ENCODE data around the gene RBM3. TPM values are rescaled to one million over a fixed set of nuclear protein-coding genes. Genes with fewer than 3 reads are reported as not detected.

RBM3 gene
- polyA plus RNA-seq, 1 of the 3 experiments (the other 2 are of a cell fraction), result 183 TPM

DNA sequence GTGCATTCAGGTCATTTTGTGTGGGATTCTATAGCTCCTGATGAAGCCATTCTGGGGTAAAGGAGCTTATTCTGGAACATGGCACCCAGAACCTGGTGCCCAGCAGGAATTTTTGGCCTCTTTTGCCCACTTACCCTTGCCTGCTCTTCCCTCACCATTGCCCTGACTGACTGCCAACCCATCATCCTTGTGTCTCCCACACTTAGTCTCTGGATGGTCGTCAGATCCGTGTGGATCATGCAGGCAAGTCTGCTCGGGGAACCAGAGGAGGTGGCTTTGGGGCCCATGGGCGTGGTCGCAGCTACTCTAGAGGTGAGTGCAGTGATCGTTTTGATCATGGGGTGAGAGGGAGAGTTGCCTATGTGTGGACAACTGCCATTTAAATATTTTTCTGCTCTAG is 1.8 kb downstream of the RBM3 start (continued):
- no peak for TF ChIP-seq PBX3 (IDR thresholded peaks at IDR 0.05)
- TF ChIP-seq REST (IDR thresholded peaks at IDR 0.05; ENCODE audit: low read depth, low read length), result no peak

GRCh38 chrX:48578661-48579128 is 4.4 kb downstream of the RBM3 start:
- no peak overlapping the region for H3K27ac ChIP-seq (ENCODE audit: low read depth in 2 of 2, low read length in 1 of 2)
- peaks cover 24% of the 10 kb centered on the region for H3K79me2 ChIP-seq (ENCODE audit: insufficient read depth)
- H3K4me1 ChIP-seq (ENCODE audit: control insufficient read depth in 1 of 2, insufficient read depth in 2 of 2, low read depth in 1 of 2, low read length in 1 of 2), result peaks cover 0 to 11% of the 10 kb centered on the region in 2 experiments; a peak in 2 of 4 replicates
- H3K9me3 ChIP-seq, result no peaks in the 10 kb centered on the region
- no peak overlapping the region for H3K9ac ChIP-seq
- peaks cover 28% of the 10 kb centered on the region for H3F3A ChIP-seq (replicated peaks; ENCODE audit: insufficient read depth)
- no peaks in the 10 kb centered on the region for H3K9me2 ChIP-seq
- no peak for DNase-seq
- H3K36me3 ChIP-seq (replicated peaks in 1 of 2; ENCODE audit: control insufficient read depth in 1 of 2, insufficient read depth in 2 of 2, low read length in 1 of 2), result peaks cover 15 to 30% of the 10 kb centered on the region in 2 experiments
- WGBS (ENCODE audit: low lambda C conversion rate), result 26% methylated on average over 2 of the region's 2 CpGs
- H3K27me3 ChIP-seq (ENCODE audit: insufficient read depth), result no peaks in the 10 kb centered on the region
- H4K20me1 ChIP-seq (ENCODE audit: insufficient read depth), result no peaks in the 10 kb centered on the region
- no peak overlapping the region for H2AFZ ChIP-seq (ENCODE audit: low read depth)
- TF ChIP-seq RAD21 (IDR thresholded peaks at IDR 0.05; ENCODE audit: low read length) (no peak), PBX3 (IDR thresholded peaks at IDR 0.05) (no peak), EP300 (IDR thresholded peaks at IDR 0.05; ENCODE audit: borderline replicate concordance in 1 of 2, low read depth in 1 of 2, low read length in 1 of 2) (no peak), ZBTB33 (IDR thresholded peaks at IDR 0.05; ENCODE audit: borderline replicate concordance, low read depth) (no peak), TEAD4 (IDR thresholded peaks at IDR 0.05; ENCODE audit: borderline replicate concordance, insufficient read depth) (no peak), MAX (IDR thresholded peaks at IDR 0.05; ENCODE audit: low read depth) (no peak), RXRA (IDR thresholded peaks at IDR 0.05; ENCODE audit: borderline replicate concordance, low read depth) (no peak), SMC3 (IDR thresholded peaks at IDR 0.05; ENCODE audit: low read depth, low read length) (no peak), FOSL2 (IDR thresholded peaks at IDR 0.05; ENCODE audit: borderline replicate concordance, low read depth) (no peak), EZH2phosphoT487 (IDR thresholded peaks at IDR 0.05; ENCODE audit: borderline replicate concordance, low read depth) (no peak), SIN3A (IDR thresholded peaks at IDR 0.05; ENCODE audit: borderline replicate concordance, low read depth, low read length) (no peak), MEF2A (IDR thresholded peaks at IDR 0.05; ENCODE audit: borderline replicate concordance, low read depth) (no peak), FOXM1 (IDR thresholded peaks at IDR 0.05; ENCODE audit: low read depth) (no peak), NFIC (IDR thresholded peaks at IDR 0.05; ENCODE audit: borderline replicate concordance) (no peak), MXI1 (IDR thresholded peaks at IDR 0.05; ENCODE audit: low read depth, low read length) (no peak), TAF1 (IDR thresholded peaks at IDR 0.05; ENCODE audit: borderline replicate concordance, low read depth, low read length) (no peak)
- TF ChIP-seq, protein P1, sequence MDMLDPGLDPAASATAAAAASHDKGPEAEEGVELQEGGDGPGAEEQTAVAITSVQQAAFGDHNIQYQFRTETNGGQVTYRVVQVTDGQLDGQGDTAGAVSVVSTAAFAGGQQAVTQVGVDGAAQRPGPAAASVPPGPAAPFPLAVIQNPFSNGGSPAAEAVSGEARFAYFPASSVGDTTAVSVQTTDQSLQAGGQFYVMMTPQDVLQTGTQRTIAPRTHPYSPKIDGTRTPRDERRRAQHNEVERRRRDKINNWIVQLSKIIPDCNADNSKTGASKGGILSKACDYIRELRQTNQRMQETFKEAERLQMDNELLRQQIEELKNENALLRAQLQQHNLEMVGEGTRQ (IDR thresholded peaks at IDR 0.05; ENCODE audit: borderline replicate concordance, low read depth, low read length), result no peak
- TF ChIP-seq, protein P2, sequence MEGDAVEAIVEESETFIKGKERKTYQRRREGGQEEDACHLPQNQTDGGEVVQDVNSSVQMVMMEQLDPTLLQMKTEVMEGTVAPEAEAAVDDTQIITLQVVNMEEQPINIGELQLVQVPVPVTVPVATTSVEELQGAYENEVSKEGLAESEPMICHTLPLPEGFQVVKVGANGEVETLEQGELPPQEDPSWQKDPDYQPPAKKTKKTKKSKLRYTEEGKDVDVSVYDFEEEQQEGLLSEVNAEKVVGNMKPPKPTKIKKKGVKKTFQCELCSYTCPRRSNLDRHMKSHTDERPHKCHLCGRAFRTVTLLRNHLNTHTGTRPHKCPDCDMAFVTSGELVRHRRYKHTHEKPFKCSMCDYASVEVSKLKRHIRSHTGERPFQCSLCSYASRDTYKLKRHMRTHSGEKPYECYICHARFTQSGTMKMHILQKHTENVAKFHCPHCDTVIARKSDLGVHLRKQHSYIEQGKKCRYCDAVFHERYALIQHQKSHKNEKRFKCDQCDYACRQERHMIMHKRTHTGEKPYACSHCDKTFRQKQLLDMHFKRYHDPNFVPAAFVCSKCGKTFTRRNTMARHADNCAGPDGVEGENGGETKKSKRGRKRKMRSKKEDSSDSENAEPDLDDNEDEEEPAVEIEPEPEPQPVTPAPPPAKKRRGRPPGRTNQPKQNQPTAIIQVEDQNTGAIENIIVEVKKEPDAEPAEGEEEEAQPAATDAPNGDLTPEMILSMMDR (IDR thresholded peaks at IDR 0.05), result no peak
- H3K4me2 ChIP-seq, result no peak overlapping the region
- POLR2A ChIA-PET, result no interaction called here
- H3K4me3 ChIP-seq (ENCODE audit: low read depth in 2 of 2, low read length in 1 of 2), result no peak overlapping the region
- CTCF ChIA-PET, result no interaction called here

All from SK-N-SH (cell line).